A172 (cell line): ENCODE data around the gene API5. TPM values are rescaled to one million over a fixed set of nuclear protein-coding genes. Genes with fewer than 3 reads are reported as not detected.
"Not testable (repeated sequence)": the region's sequence is repeated elsewhere in the genome, so short reads cannot be mapped to it uniquely, and the experiment has no call there.

Source experiments
- DNase-seq: peaks from one replicate; pipeline ENCODE4 v3.0.0-alpha.2; 2015; ENCODE audit warnings: low spot score
- total RNA-seq: library from RNA; depleted of rRNA; stranded (reverse); fragments of >200 nt; shearing (Covaris generic); gene quantifications from 2 replicates; pipeline ENCODE4 v1.2.3, GENCODE V29; 2014; rRNA removed

The API5 gene
- total RNA-seq = 161 and 204 TPM in 2 replicates

GRCh38 chr11:43311791-43312607 lies at the start of gene API5:
Gene API5, plus strand, starts transcription at chr11:43311996. Its CDS starts 132 bp downstream, at chr11:43312128.
- peak; percentile 91 for DNase-seq

GRCh38 chr11:43267856-43268580 lies 43.8 kb upstream of the API5 start:
- DNase-seq = no peak

- no peak for DNase-seq
Measured at GRCh38 chr11:43268786-43269185, 43.0 kb upstream of the API5 start.

- DNase-seq = no peak
Measured at GRCh38 chr11:43269254-43269918, 42.4 kb upstream of the API5 start.

GRCh38 chr11:43270468-43270867 lies 41.3 kb upstream of the API5 start:
- no peak for DNase-seq

GRCh38 chr11:43278193-43278956 lies 33.4 kb upstream of the API5 start:
- peak; percentile 51 for DNase-seq

- DNase-seq = peak; percentile 28
Measured at GRCh38 chr11:43282607-43283440, 29.0 kb upstream of the API5 start.

- DNase-seq = no peak
Measured at GRCh38 chr11:43285826-43286225, 26.0 kb upstream of the API5 start.

GRCh38 chr11:43289368-43289767 lies 22.4 kb upstream of the API5 start:
- DNase-seq = no peak

GRCh38 chr11:43298397-43298796 lies 13.4 kb upstream of the API5 start:
- DNase-seq = no peak

- DNase-seq = no peak
Measured at GRCh38 chr11:43315966-43316365, 4.2 kb downstream of the API5 start.

- peak; percentile 59 for DNase-seq
Measured at GRCh38 chr11:43316451-43316850, 4.7 kb downstream of the API5 start.

GRCh38 chr11:43327987-43328386 lies 16.2 kb downstream of the API5 start:
- peak; percentile 93 for DNase-seq

GRCh38 chr11:43328482-43328881 lies 16.7 kb downstream of the API5 start:
- DNase-seq = no peak

- DNase-seq = no peak
Measured at GRCh38 chr11:43341159-43341558, 29.4 kb downstream of the API5 start.

- DNase-seq = not testable (repeated sequence)
Measured at GRCh38 chr11:43351426-43351825, 39.6 kb downstream of the API5 start.

- no peak for DNase-seq
Measured at GRCh38 chr11:43354311-43354710, 42.5 kb downstream of the API5 start.

GRCh38 chr11:43356336-43356735 lies 44.5 kb downstream of the API5 start:
- no peak for DNase-seq

- peak; percentile 14 for DNase-seq
Measured at GRCh38 chr11:43358279-43358800, 46.5 kb downstream of the API5 start.

- peak; percentile 92 for DNase-seq
Measured at GRCh38 chr11:43358801-43359421, 47.1 kb downstream of the API5 start, which contains the start of gene TTC17. Gene TTC17, plus strand, starts transcription at chr11:43358920. Its CDS starts 35 bp downstream, at chr11:43358955.
